CD4-positive, alpha-beta memory T cell (primary cell): ENCODE data around the gene NRG3. TPM values are rescaled to one million over a fixed set of nuclear protein-coding genes. Genes with fewer than 3 reads are reported as not detected.

Source experiments
- CTCF ChIA-PET: fragments of 350-600 bp; sonication (Branson Sonifier 250); formaldehyde crosslinking; loops from one replicate; lab custom pipeline; 2021; ENCODE audit warnings: inconsistent platforms; ENCODE audit not compliant: partially characterized antibody; lab: Charles Lee
- POLR2A ChIA-PET: fragments of 350-600 bp; sonication (Branson Sonifier 250); formaldehyde crosslinking; loops from one replicate; lab custom pipeline; 2021; ENCODE audit not compliant: partially characterized antibody; lab: Charles Lee
- DNase-seq, 5 donors: peaks; one replicate each; pipeline versions ENCODE4 v3.0.0 to v3.0.0-alpha.2; 2020 to 2022; ENCODE audit warnings: mixed read lengths in 1 of 5
- H3K27ac ChIP-seq: one replicate; pipeline ENCODE4 v1.7.0; 2013; ENCODE audit warnings: low read depth, low read length
- H3K27me3 ChIP-seq: 2 replicates; pipeline ENCODE4 v1.7.0; 2013; ENCODE audit warnings: mild to moderate bottlenecking, low read length, moderate library complexity; ENCODE audit not compliant: insufficient read depth
- H3K36me3 ChIP-seq: 2 replicates; pipeline ENCODE4 v1.7.0; 2013; ENCODE audit warnings: mild to moderate bottlenecking, low read length, moderate library complexity; ENCODE audit not compliant: insufficient read depth
- H3K4me1 ChIP-seq: 2 replicates; pipeline ENCODE4 v1.7.0; 2013; ENCODE audit warnings: mild to moderate bottlenecking, low read length, moderate library complexity; ENCODE audit not compliant: insufficient read depth
- H3K4me3 ChIP-seq, 2 donors: one replicate each; pipeline ENCODE4 v1.7.0; 2013; ENCODE audit warnings: low read length in 2 of 2, mild to moderate bottlenecking in 1 of 2
- H3K9me3 ChIP-seq, 2 donors: one replicate each; pipeline ENCODE4 v1.7.0; 2013; ENCODE audit warnings: low read length in 2 of 2, control low read depth in 1 of 2; ENCODE audit not compliant: control insufficient read depth in 1 of 2
- H3K27ac Mint-ChIP-seq, 7 donors: one replicate each; pipeline ENCODE4 v1.8.0; 2020 to 2021; ENCODE audit warnings: mixed read lengths in 7 of 7, mild to moderate bottlenecking in 6 of 7, inconsistent platforms in 3 of 7, moderate library complexity in 3 of 7
- H3K27me3 Mint-ChIP-seq, 2 donors: one replicate each; pipeline ENCODE4 v1.8.0; 2020 to 2021; ENCODE audit warnings: mixed read lengths in 2 of 2
- H3K36me3 Mint-ChIP-seq, 2 donors: one replicate each; pipeline ENCODE4 v1.8.0; 2020 to 2021; ENCODE audit warnings: mixed read lengths in 2 of 2, inconsistent platforms in 1 of 2, mild to moderate bottlenecking in 1 of 2
- H3K4me1 Mint-ChIP-seq, 4 donors: one replicate each; pipeline ENCODE4 v1.8.0; 2020 to 2021; ENCODE audit warnings: mixed read lengths in 4 of 4, mild to moderate bottlenecking in 1 of 4
- H3K4me3 Mint-ChIP-seq, 8 donors: one replicate each; pipeline ENCODE4 v1.8.0; 2020 to 2021; ENCODE audit warnings: mixed read lengths in 8 of 8, mild to moderate bottlenecking in 7 of 8, moderate library complexity in 6 of 8, inconsistent platforms in 3 of 8
- H3K9me3 Mint-ChIP-seq, 8 donors: one replicate each; pipeline ENCODE4 v1.8.0; 2020 to 2021; ENCODE audit warnings: mixed read lengths in 8 of 8, mild to moderate bottlenecking in 5 of 8, inconsistent platforms in 3 of 8, moderate library complexity in 1 of 8
- intact Hi-C: fragments of 100-400 bp; cut with micrococcal nuclease; formaldehyde crosslinking; loops from one replicate; pipeline ENCODE4 v1.15.1; 2023
- polyA plus RNA-seq, 2 donors: library from polyadenylated mRNA; unstranded; fragments of 300-500 nt; fragmentation: Illumina TruSeq; gene quantifications; one replicate each; pipeline ENCODE4 v1.2.3, GENCODE V29; 2021
- total RNA-seq, 2 experiments: library from RNA; stranded (reverse); gene quantifications; one replicate each; pipeline ENCODE4 v1.2.3, GENCODE V29; 2021

Gene NRG3
- total and polyA plus RNA-seq, 4 experiments from 2014 or later: not detected

GRCh38 chr10:82377608-82378007, 502.6 kb downstream of the NRG3 start:
- H3K9me3 Mint-ChIP-seq: peaks cover 2 to 9% (median 6%) of the 10 kb centered on the region in 8 donors
- no peak overlapping the region for H3K27ac Mint-ChIP-seq
- no peak overlapping the region for H3K27ac ChIP-seq
- H3K36me3 ChIP-seq: no peaks in the 10 kb centered on the region
- peaks cover 0 to 3% of the 10 kb centered on the region in 2 donors for H3K9me3 ChIP-seq
- H3K4me1 ChIP-seq: no peaks in the 10 kb centered on the region
- no peaks in the 10 kb centered on the region for H3K36me3 Mint-ChIP-seq
- H3K4me3 ChIP-seq: no peak overlapping the region
- H3K27me3 ChIP-seq: no peaks in the 10 kb centered on the region
- no peaks in the 10 kb centered on the region for H3K4me1 Mint-ChIP-seq
- CTCF ChIA-PET: no interaction called here
- POLR2A ChIA-PET: no interaction called here
- H3K27me3 Mint-ChIP-seq: no peaks in the 10 kb centered on the region
- intact Hi-C loops: no loop called here
- no peak overlapping the region for H3K4me3 Mint-ChIP-seq
- no peak for DNase-seq

DNA sequence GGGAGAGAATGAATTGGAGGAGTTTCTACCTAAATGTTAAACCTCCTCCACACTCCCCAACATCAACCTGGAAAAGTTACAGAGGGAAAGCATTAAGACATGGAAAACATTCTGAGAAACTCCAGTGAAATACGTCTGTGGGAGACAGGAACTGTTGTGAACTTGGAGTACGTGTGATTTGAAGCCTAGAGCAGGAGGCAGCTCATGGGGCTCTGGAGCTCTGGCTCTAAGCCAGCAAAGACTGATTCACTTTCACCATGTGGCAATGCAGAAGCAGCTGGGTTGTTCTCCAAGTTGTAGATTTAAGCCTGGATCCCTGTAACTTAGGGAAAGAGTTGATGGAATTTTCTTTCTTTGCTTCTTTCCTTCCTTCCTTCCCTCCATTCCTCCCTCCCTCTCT, 503.2 kb downstream of the NRG3 start:
- CTCF ChIA-PET: no interaction called here
- Mint-ChIP-seq H3K27me3 (no peaks in the 10 kb centered on the region), H3K4me3 (no peak overlapping the region), H3K4me1 (no peaks in the 10 kb centered on the region), H3K36me3 (no peaks in the 10 kb centered on the region), H3K27ac (no peak overlapping the region), H3K9me3 (peaks cover 2 to 9% (median 6%) of the 10 kb centered on the region in 8 donors)
- H3K27me3 ChIP-seq: no peaks in the 10 kb centered on the region
- H3K4me3 ChIP-seq: no peak overlapping the region
- H3K4me1 ChIP-seq: no peaks in the 10 kb centered on the region
- POLR2A ChIA-PET: no interaction called here
- no peak overlapping the region for H3K27ac ChIP-seq
- intact Hi-C loops: no loop called here
- H3K36me3 ChIP-seq: no peaks in the 10 kb centered on the region
- H3K9me3 ChIP-seq: peaks cover 0 to 3% of the 10 kb centered on the region in 2 donors
- DNase-seq: no peak

DNA sequence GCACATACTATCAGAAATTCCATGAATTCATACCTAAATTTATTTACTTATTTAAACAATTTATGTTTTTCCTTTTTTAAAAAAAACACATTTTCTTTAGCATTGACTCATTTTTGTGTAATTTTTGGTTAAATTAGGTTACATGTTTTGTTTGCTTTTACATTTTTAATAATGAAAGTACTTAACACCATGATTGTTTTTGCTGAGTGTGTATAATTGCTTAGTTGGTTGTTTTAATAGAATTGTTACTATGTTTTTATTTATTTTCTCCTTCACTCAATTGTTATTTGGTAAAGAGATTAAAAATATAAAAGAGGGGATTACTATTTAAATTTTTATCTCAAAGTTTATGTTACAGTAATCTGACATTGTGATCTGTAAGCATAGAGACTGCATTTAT, 508.4 kb downstream of the NRG3 start:
- H3K27ac Mint-ChIP-seq: no peak overlapping the region
- H3K4me1 Mint-ChIP-seq: no peaks in the 10 kb centered on the region
- H3K27me3 ChIP-seq: no peaks in the 10 kb centered on the region
- ChIA-PET CTCF (no interaction called here), POLR2A (no interaction called here)
- H3K27me3 Mint-ChIP-seq: no peaks in the 10 kb centered on the region
- intact Hi-C loops: no loop called here
- H3K9me3 Mint-ChIP-seq: peaks cover 0 to 7% (median 2%) of the 10 kb centered on the region in 8 donors
- no peaks in the 10 kb centered on the region for H3K4me1 ChIP-seq
- no peak overlapping the region for H3K4me3 ChIP-seq
- no peak overlapping the region for H3K27ac ChIP-seq
- H3K9me3 ChIP-seq: no peaks in the 10 kb centered on the region
- DNase-seq: no peak
- H3K4me3 Mint-ChIP-seq: no peak overlapping the region
- no peaks in the 10 kb centered on the region for H3K36me3 Mint-ChIP-seq
- H3K36me3 ChIP-seq: no peaks in the 10 kb centered on the region

- ChIA-PET CTCF (no interaction called here), POLR2A (no interaction called here)
- Mint-ChIP-seq H3K4me1 (no peaks in the 10 kb centered on the region), H3K4me3 (no peak overlapping the region), H3K9me3 (peaks cover 0 to 7% (median 0%) of the 10 kb centered on the region in 8 donors), H3K36me3 (no peaks in the 10 kb centered on the region), H3K27ac (no peak overlapping the region), H3K27me3 (no peaks in the 10 kb centered on the region)
- Histone ChIP-seq H3K9me3 (no peaks in the 10 kb centered on the region), H3K4me3 (no peak overlapping the region), H3K4me1 (no peaks in the 10 kb centered on the region), H3K27ac (no peak overlapping the region), H3K27me3 (no peaks in the 10 kb centered on the region), H3K36me3 (no peaks in the 10 kb centered on the region)
- intact Hi-C loops: no loop called here
- no peak for DNase-seq
Measured at GRCh38 chr10:82390866-82391658, 516.1 kb downstream of the NRG3 start.

- POLR2A ChIA-PET: no interaction called here
- intact Hi-C loops: no loop called here
- H3K4me3 Mint-ChIP-seq: no peak overlapping the region
Measured at GRCh38 chr10:82391971-82392370, 517.0 kb downstream of the NRG3 start.

DNA sequence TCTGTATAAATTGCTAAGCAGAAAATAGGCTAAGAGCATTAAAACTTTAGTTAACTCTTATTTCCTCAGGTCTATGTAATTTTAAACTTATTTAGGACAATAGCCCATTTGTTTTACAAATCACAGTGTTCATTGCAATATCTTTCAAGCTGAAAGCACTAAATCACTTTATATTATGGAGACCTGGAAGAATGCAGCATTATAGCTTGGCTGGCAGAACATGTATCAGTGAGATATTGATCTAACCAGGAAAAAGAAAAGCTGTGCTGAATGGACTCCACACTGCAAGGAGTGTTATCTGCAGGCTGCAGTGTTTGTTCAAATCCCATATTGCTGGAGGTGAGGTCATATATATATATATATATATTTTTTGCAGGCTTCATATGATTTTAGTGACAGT, 517.5 kb downstream of the NRG3 start:
- H3K4me1 Mint-ChIP-seq: no peaks in the 10 kb centered on the region
- no peaks in the 10 kb centered on the region for H3K36me3 Mint-ChIP-seq
- ChIA-PET CTCF (no interaction called here), POLR2A (no interaction called here)
- H3K4me3 Mint-ChIP-seq: no peak overlapping the region
- DNase-seq: no peak
- H3K4me1 ChIP-seq: no peaks in the 10 kb centered on the region
- H3K27me3 Mint-ChIP-seq: no peaks in the 10 kb centered on the region
- H3K9me3 ChIP-seq: no peaks in the 10 kb centered on the region
- H3K9me3 Mint-ChIP-seq: peaks cover 0 to 7% (median 1%) of the 10 kb centered on the region in 8 donors
- no peak overlapping the region for H3K27ac ChIP-seq
- no peak overlapping the region for H3K27ac Mint-ChIP-seq
- H3K4me3 ChIP-seq: no peak overlapping the region
- H3K27me3 ChIP-seq: no peaks in the 10 kb centered on the region
- H3K36me3 ChIP-seq: no peaks in the 10 kb centered on the region
- intact Hi-C loops: no loop called here

More at GRCh38 chr10:82391971-82392370, 517.0 kb downstream of the NRG3 start:
- no peaks in the 10 kb centered on the region for H3K36me3 ChIP-seq
- H3K27ac Mint-ChIP-seq: no peak overlapping the region
- peaks cover 0 to 7% (median 1%) of the 10 kb centered on the region in 8 donors for H3K9me3 Mint-ChIP-seq
- H3K4me1 ChIP-seq: no peaks in the 10 kb centered on the region
- H3K27me3 ChIP-seq: no peaks in the 10 kb centered on the region
- H3K27me3 Mint-ChIP-seq: no peaks in the 10 kb centered on the region
- no peaks in the 10 kb centered on the region for H3K9me3 ChIP-seq
- no peaks in the 10 kb centered on the region for H3K4me1 Mint-ChIP-seq
- H3K4me3 ChIP-seq: no peak overlapping the region
- H3K36me3 Mint-ChIP-seq: no peaks in the 10 kb centered on the region
- H3K27ac ChIP-seq: no peak overlapping the region
- CTCF ChIA-PET: no interaction called here
- no peak for DNase-seq

DNA sequence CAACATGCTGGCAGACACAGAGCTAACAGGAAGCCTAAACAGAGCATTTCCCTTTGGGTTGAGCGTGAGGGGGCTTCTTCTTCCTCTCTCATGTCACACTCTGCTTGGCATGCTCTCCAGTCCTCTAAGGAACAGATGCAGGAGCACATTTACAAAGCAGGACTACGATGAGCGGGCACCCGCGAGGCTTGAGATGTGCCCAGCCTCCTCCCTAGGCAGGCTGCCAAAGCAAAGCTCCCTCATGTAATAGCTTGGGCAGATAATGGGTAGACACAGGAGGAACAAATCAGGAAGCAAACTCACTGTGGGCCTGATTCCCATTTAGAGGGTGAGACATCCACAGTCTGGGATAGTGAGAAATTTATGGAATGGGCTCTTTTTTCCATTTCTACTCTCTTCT, 519.1 kb downstream of the NRG3 start:
- POLR2A ChIA-PET: no interaction called here
- Histone ChIP-seq H3K27ac (no peak overlapping the region), H3K4me1 (no peaks in the 10 kb centered on the region), H3K36me3 (no peaks in the 10 kb centered on the region), H3K27me3 (no peaks in the 10 kb centered on the region), H3K9me3 (no peaks in the 10 kb centered on the region), H3K4me3 (no peak overlapping the region)
- Mint-ChIP-seq H3K9me3 (peaks cover 0 to 10% (median 4%) of the 10 kb centered on the region in 8 donors), H3K27me3 (no peaks in the 10 kb centered on the region), H3K4me3 (no peak overlapping the region), H3K36me3 (no peaks in the 10 kb centered on the region), H3K4me1 (no peaks in the 10 kb centered on the region), H3K27ac (no peak overlapping the region)
- CTCF ChIA-PET: no interaction called here
- DNase-seq: no peak
- intact Hi-C loops: no loop called here
